HG03575 (cell line): ENCODE results near the gene UQCR11.

ENCODE experiments used
- ATAC-seq: cut with Tn5 transposase; IDR thresholded peaks from one replicate; pipeline ENCODE4 v1.9.1; 2021; ENCODE audit not compliant: unreplicated experiment, insufficient number of reproducible peaks, low FRiP score; ENCODE audit errors: extremely low read depth

The UQCR11 gene

GRCh38 chr19:1554968-1555367, 50.3 kb downstream of the UQCR11 start:
- no peak for ATAC-seq

DNA sequence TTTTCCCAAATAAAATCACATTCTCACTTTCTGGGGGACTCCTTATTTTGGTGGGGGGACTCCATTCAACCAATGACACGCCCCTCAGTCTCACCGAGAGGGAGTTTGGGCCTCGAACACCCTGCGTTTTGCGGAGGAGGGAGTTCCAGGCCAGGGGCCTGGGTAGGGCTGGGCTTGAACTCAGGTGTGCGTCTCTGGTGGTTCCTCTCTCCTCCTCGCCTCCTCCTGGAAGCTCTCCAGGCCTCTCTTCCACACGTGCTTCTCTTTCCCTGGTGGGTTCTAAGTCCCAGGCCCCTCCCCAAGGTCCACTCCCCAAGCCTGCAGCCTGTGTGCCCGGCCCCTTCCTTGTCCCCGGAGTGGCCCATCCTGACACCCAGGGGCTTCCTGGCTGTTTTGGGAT, 51.8 kb downstream of the UQCR11 start:
- ATAC-seq, result no peak

DNA sequence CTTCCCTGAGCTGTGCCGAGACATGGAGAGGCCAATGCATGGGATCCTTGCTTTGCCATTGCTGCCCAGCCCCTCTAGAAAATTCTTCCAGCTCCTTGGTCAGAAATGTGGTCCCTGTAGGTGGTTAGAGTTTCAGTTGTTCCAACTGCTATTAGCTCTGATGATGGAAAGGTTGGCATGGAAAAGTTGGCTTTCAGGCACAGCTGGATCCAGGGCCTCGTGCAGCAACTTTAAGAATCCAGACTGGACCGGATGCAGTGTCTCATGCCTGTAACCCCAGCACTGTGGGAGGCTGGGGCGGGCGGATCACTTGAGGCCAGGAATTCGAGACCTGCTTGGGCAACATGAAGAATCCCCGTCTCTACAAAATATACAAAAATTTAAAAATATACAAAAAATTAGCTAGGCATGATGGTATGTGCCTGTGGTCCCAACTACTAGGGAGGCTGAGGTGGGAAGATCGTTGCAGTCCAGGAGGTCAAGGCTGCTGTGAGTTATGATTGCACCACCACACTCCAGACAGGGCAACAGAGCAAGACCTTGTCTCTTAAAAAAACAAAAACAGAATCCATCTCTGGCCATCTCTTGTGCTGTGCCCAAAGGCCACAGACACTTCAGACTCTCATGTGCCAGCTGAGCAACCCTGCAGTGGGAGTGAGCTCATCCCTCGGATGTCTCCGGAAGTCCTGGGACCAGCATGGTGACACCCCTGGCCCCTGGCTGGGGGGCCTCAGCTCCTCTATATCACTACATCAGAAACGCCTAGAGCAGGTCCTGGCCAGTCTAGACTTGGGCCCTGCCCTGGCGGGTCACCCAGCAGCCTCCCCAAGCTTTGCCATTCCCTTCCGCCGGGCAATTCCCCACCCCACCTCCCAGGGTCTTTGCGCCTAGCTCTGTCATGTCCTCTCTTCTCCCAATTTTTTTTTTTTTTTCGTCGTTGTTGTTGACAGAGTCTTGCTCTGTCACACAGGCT, 53.9 kb downstream of the UQCR11 start:
- ATAC-seq, result no peak

GRCh38 chr19:1549332-1549945, 55.8 kb downstream of the UQCR11 start:
- no peak for ATAC-seq
